Measurements from ENCODE around the gene FAM120C.

The FAM120C gene

GRCh38 chrX:54198262-54198661 is 15.2 kb upstream of the FAM120C start:
- no peak overlapping the region for H3K4me3 ChIP-seq (replicated peaks in 1 of 2; ENCODE audit: low read depth in 2 of 2, low read length in 2 of 2)
- no peak for TF ChIP-seq CTCF (IDR thresholded peaks at IDR 0.05; ENCODE audit: low read depth, low read length)
- DNase-seq (ENCODE audit: low read depth in 2 of 2), result no peak

- H3K4me3 ChIP-seq (replicated peaks in 1 of 2; ENCODE audit: low read depth in 2 of 2, low read length in 2 of 2), result no peak overlapping the region
These were observed 12.0 kb upstream of the FAM120C start for GRCh38 chrX:54194982-54195588.

GRCh38 chrX:54193085-54193821 is 10.2 kb upstream of the FAM120C start:
- H3K4me3 ChIP-seq (replicated peaks in 1 of 2; ENCODE audit: low read depth in 2 of 2, low read length in 2 of 2), result no peak overlapping the region
- DNase-seq (ENCODE audit: low read depth in 2 of 2), result no peak
- no peak for TF ChIP-seq CTCF (IDR thresholded peaks at IDR 0.05; ENCODE audit: low read depth, low read length)

More at GRCh38 chrX:54194982-54195588, 12.0 kb upstream of the FAM120C start:
- no peak for TF ChIP-seq CTCF (IDR thresholded peaks at IDR 0.05; ENCODE audit: low read depth, low read length)
- no peak for DNase-seq (ENCODE audit: low read depth in 2 of 2)

GRCh38 chrX:54184474-54184873 is 1.4 kb upstream of the FAM120C start:
- no peak overlapping the region for H3K4me3 ChIP-seq (replicated peaks in 1 of 2; ENCODE audit: low read depth in 2 of 2, low read length in 2 of 2)
- DNase-seq (ENCODE audit: low read depth in 2 of 2), result no peak
- no peak for TF ChIP-seq CTCF (IDR thresholded peaks at IDR 0.05; ENCODE audit: low read depth, low read length)

- H3K4me3 ChIP-seq (replicated peaks in 1 of 2; ENCODE audit: low read depth in 2 of 2, low read length in 2 of 2), result peak overlapping the region; percentile 59 to 65
- peak; percentile 29 to 31 for DNase-seq (ENCODE audit: low read depth in 2 of 2)
- TF ChIP-seq CTCF (IDR thresholded peaks at IDR 0.05; ENCODE audit: low read depth, low read length), result no peak
These were observed 725 bp downstream of the FAM120C start for GRCh38 chrX:54182194-54182863.

- peak overlapping the region; percentile 59 to 65 for H3K4me3 ChIP-seq (replicated peaks in 1 of 2; ENCODE audit: low read depth in 2 of 2, low read length in 2 of 2)
- DNase-seq (ENCODE audit: low read depth in 2 of 2), result peak; percentile 22 to 54
- no peak for TF ChIP-seq CTCF (IDR thresholded peaks at IDR 0.05; ENCODE audit: low read depth, low read length)
These were observed 1.7 kb downstream of the FAM120C start for GRCh38 chrX:54181202-54181953.

All from cardiac fibroblast (primary cell).